HG03097 (cell line): ENCODE results near the gene CEP120.
"Not testable (repeated sequence)": the region's sequence is repeated elsewhere in the genome, so short reads cannot be mapped to it uniquely, and the experiment has no call there.

Source experiments
- ATAC-seq: cut with Tn5 transposase; IDR thresholded peaks from one replicate; pipeline ENCODE4 v1.9.1; 2021; ENCODE audit not compliant: unreplicated experiment, low FRiP score

Gene CEP120

DNA sequence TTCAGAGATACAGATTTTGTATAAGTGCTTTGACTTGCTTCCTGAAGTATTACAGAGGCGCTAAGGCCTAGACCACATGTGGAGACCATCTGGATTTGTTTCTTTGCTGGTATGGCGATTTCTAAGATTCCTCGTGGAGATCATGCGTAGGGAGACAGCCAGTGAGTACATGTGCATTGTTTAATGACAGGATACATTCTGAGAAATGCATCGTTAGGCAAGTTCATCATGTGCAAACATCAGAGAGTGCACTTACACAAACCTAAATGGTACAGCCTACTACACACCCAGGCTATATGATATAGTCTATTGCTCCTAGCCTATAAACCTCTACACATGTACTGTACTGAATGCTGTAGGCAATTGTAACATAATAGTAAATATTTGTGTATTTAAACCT, 16.5 kb upstream of the CEP120 start:
- no peak for ATAC-seq

DNA sequence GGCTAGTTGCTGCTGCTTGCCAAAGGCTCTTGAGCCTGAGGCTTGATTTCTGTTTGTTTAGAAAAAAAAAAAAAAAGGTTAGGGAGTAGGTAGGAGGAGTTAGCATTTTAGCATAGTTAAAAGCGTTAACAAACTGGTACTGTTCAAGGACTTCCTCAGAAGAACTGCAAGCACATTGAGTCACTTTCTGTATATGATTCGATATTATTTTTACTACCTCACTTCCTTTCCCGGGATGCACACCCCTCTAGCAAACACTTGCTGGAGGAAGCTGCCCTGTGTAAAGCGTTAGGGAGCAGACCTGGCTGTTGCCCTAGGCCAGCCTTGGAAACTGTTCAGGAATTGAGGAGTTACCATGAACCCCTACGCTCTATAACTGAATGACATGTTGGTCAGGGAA, 15.7 kb upstream of the CEP120 start:
- no peak for ATAC-seq

DNA sequence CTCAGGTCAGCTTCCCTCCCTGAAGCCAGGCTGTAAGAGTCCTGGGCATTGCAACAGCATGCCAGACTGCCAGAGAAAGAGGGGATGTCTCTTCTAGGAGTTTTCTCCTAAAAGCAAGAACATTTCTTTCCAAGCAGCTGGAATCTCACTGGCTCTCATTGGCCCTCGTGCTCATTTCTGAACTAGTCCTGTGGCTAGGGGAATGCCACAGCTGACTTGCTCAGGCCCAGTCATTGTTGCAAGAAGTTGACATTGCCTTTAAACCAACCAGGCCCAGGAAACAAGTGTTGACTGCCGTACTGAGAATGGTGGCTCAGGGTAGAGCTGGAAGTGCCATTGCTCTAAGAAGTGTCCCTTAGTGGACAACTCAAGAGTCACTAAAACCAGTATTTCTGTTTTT, 15.0 kb upstream of the CEP120 start:
- no peak for ATAC-seq

- ATAC-seq, result no peak
These were observed 13.0 kb upstream of the CEP120 start for GRCh38 chr5:123436201-123436600.

DNA sequence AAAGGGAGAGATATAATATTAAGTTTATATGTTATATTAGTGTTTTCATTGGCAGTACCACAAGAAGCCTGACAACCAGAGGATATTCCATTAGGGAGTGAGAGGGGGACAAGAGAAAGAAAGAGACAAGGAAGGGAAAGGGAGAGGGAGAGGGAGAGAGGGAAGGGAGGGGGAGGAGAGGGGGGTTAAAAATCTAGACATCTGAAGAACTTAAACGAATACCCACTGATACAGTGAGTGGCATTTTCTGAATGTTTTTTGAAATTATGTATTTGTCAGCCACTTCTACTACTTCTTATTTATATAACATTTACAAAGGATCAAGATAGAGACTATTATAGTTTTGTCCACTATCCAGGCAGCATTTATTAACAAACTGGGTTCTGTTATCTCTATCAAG, 11.6 kb upstream of the CEP120 start:
- ATAC-seq, result no peak

GRCh38 chr5:123433596-123433995, 10.4 kb upstream of the CEP120 start:
- ATAC-seq, result no peak

- not testable (repeated sequence) for ATAC-seq
These were observed 7.2 kb upstream of the CEP120 start for GRCh38 chr5:123430441-123430840.

GRCh38 chr5:123429993-123430392, 6.8 kb upstream of the CEP120 start:
- no peak for ATAC-seq

DNA sequence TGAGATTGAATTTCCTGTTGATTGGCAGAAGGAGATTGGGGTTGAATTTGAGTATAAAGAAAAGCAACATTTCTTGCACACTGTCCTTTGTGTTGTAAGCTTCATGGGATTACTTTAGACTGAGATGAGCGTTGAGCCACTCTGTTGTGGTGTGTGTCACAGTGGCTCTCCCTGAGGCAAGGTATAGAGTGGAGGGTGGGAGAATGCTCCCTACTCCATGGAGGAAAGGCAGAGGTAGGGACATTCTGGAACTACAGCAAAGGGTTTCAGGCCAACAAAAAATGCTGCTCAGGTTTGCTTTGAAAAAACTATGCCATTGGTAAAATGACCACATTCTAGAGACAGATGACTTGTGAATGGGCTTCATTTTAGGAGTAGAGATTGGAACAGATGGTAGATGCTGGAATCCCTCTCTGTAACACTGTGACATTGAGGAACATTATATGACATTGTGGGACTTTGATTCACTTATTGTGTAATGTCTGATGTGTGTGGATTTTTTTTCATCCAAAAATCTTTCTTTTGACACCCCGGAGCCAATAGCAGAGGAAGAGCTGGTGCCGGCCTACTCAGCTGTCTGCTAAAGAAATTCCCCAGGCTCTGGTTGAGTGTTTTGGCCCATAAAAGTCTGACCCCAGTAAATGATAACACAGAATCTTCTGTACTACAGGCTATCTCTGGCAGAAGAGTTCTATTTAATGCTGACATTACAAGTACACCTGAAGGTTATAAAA, 6.2 kb upstream of the CEP120 start:
- ATAC-seq, result no peak

- no peak for ATAC-seq
These were observed 5.5 kb upstream of the CEP120 start for GRCh38 chr5:123428521-123429220.

GRCh38 chr5:123427281-123427680, 4.1 kb upstream of the CEP120 start:
- no peak for ATAC-seq

DNA sequence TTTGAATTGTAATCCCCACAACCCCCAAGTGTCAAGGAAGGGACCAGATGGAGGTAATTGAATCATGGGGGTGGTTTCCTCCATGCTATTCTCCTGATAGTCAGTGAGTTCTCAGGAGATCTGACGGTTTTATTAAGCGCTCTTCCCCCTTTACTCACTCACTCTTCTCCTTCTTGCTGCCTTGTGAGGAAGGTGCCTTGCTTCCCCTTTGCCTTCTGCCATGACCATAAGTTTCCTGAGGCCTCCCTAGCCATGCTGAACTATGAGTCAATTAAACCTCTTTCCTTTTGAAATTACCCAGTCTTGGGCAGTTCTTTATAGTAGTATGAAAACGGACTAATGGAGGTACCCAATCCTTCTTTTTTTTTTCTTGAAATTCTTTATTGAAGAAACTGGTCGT, 2.2 kb upstream of the CEP120 start:
- no peak for ATAC-seq

- ATAC-seq, result peak; percentile 8
These were observed 548 bp downstream of the CEP120 start for GRCh38 chr5:123422433-123423277.

DNA sequence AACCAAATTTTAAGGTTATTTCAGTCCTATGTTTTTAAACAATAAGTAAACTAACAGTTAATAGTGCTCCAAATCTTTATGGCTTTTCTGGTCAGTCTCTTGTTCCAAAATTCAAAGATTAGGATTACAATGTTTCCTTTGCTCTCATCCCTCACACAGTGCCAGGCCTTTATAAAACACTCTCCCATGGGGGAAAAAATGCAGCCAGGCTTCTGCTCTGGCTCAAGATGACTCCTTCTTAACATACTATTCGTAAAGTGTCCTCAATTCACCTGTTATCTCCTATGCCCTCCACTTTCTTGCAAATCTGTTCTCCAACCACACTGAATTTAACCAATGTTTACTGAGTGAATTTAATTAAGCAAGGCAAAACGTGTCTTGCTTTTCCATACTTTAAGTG, 1.4 kb downstream of the CEP120 start:
- ATAC-seq, result no peak

- ATAC-seq, result no peak
These were observed 8.2 kb downstream of the CEP120 start for GRCh38 chr5:123414974-123415373.

GRCh38 chr5:123412206-123412605, 11.0 kb downstream of the CEP120 start:
- ATAC-seq, result no peak

DNA sequence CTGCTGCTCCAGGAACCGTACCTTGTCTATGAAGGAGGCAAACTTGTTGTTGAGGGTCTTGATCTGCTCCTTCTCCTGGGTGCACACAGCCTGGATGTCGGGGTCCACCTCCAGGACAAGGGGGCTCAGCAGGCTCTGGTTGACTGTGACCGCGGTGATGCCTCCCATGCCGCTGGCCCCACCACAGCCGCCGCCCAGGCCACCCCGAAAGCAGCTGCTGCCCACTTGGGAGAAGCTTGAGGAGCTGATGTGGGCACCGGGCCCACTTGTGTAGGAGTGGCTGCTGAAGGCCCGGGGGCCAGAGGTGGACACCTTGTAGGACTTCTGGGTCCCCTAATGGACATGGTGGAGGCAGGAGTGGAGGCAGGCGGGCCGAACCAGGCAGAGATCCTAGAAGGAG, 21.2 kb downstream of the CEP120 start:
- not testable (repeated sequence) for ATAC-seq

- ATAC-seq, result no peak
These were observed 21.9 kb downstream of the CEP120 start for GRCh38 chr5:123401320-123401719.

DNA sequence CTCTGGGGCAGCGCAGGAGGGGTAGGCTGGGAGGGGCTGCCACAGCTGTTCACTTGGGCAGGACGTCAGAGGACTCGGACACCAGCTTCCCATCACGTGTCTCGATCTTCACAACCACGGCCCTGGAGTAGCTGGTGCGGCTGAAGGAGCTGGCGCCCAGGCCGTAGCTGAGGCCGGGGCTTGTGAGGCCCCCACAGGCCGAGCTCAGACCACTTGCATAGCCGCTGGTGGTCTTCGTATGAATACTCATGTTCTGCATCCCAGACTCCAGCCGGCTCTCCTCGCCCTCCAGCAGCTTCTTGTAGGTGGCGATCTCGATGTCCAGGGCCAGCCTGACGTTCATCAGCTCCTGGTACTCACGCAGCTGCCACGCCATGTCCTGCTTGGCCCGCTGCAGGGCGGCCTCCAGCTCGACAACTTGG, 22.3 kb downstream of the CEP120 start:
- ATAC-seq, result not testable (repeated sequence)

GRCh38 chr5:123398058-123398733, 25.0 kb downstream of the CEP120 start:
- ATAC-seq, result no peak

DNA sequence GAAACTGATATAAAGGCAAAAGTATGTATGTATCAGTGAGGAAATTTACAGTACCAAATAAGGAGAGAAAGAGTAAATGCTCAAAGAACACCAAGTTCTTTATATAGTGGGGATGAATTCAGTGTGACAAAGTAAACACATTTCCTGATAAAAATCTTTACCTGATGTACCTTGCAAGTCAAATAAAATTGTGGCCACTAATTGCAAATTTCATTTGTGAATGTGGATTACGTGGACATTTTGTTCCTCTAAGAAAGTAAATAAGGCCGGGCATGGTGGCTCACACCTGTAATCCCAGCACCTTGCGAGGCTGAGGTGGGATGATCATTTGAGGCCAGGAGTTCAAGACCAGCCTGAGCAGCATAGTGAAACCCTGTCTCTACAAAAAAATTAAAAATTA, 25.7 kb downstream of the CEP120 start:
- ATAC-seq, result no peak
